Measurements from ENCODE around the gene THOC5. TPM values are rescaled to one million over a fixed set of nuclear protein-coding genes. Genes with fewer than 3 reads are reported as not detected.

THOC5 gene
- total RNA-seq, 2 donors from 2014 or later, result 61.1 to 89.7 TPM

GRCh38 chr22:29482726-29483125 is 70.8 kb downstream of the THOC5 start:
- Histone ChIP-seq H3K9ac (ENCODE audit: extremely low read depth, low read length, poor library complexity, severe bottlenecking) (no peak overlapping the region), H3K27ac (ENCODE audit: low read depth, low read length) (no peak overlapping the region), H3K27me3 (ENCODE audit: control insufficient read depth, insufficient read depth, low read length, poor library complexity, severe bottlenecking) (peaks cover 50% of the 10 kb centered on the region), H3K4me3 (ENCODE audit: low read length) (no peak overlapping the region), H3K9me3 (ENCODE audit: control insufficient read depth, low read length) (no peaks in the 10 kb centered on the region), H3K4me1 (ENCODE audit: control insufficient read depth, insufficient read depth, low read length) (no peaks in the 10 kb centered on the region), H3K36me3 (ENCODE audit: control insufficient read depth, insufficient read depth, low read length) (no peaks in the 10 kb centered on the region)
- Mint-ChIP-seq H3K36me3 (ENCODE audit: low read depth) (peaks cover 2% of the 10 kb centered on the region), H3K4me1 (peaks cover 16% of the 10 kb centered on the region), H3K9me3 (peaks cover 9% of the 10 kb centered on the region), H3K4me3 (no peak overlapping the region), H3K27ac (no peak overlapping the region), H3K27me3 (ENCODE audit: insufficient read depth) (peaks cover 49% of the 10 kb centered on the region)
- no peak for TF ChIP-seq CTCF (conservative IDR thresholded peaks at IDR 0.05)
- no peak for DNase-seq
- 96 to 98% methylated on average over 7 of the region's 7 CpGs for WGBS, 2 experiments (ENCODE audit: insufficient coverage in 1 of 2, insufficient read length in 1 of 2)

GRCh38 chr22:29482253-29482652 is 71.3 kb downstream of the THOC5 start:
- no peak for DNase-seq
- H3K36me3 Mint-ChIP-seq (ENCODE audit: low read depth), result peaks cover 2% of the 10 kb centered on the region
- TF ChIP-seq CTCF (conservative IDR thresholded peaks at IDR 0.05), result no peak
- 84 to 86% methylated on average over 9 to 11 of the region's 11 CpGs for WGBS, 2 experiments (ENCODE audit: insufficient coverage in 1 of 2, insufficient read length in 1 of 2)
- Histone ChIP-seq H3K27ac (ENCODE audit: low read depth, low read length) (no peak overlapping the region), H3K4me3 (ENCODE audit: low read length) (no peak overlapping the region), H3K4me1 (ENCODE audit: control insufficient read depth, insufficient read depth, low read length) (no peaks in the 10 kb centered on the region), H3K9ac (ENCODE audit: extremely low read depth, low read length, poor library complexity, severe bottlenecking) (no peak overlapping the region), H3K9me3 (ENCODE audit: control insufficient read depth, low read length) (no peaks in the 10 kb centered on the region), H3K27me3 (ENCODE audit: control insufficient read depth, insufficient read depth, low read length, poor library complexity, severe bottlenecking) (peaks cover 54% of the 10 kb centered on the region), H3K36me3 (ENCODE audit: control insufficient read depth, insufficient read depth, low read length) (no peaks in the 10 kb centered on the region)
- H3K4me3 Mint-ChIP-seq, result peak overlapping the region; percentile 55
- peaks cover 9% of the 10 kb centered on the region for H3K9me3 Mint-ChIP-seq
- peaks cover 54% of the 10 kb centered on the region for H3K27me3 Mint-ChIP-seq (ENCODE audit: insufficient read depth)
- H3K4me1 Mint-ChIP-seq, result peaks cover 16% of the 10 kb centered on the region
- no peak overlapping the region for H3K27ac Mint-ChIP-seq

- peak overlapping the region; percentile 55 for H3K4me3 Mint-ChIP-seq
- no peak overlapping the region for H3K27ac Mint-ChIP-seq
- no peak for TF ChIP-seq CTCF (conservative IDR thresholded peaks at IDR 0.05)
- Histone ChIP-seq H3K27me3 (ENCODE audit: control insufficient read depth, insufficient read depth, low read length, poor library complexity, severe bottlenecking) (peaks cover 62% of the 10 kb centered on the region), H3K9ac (ENCODE audit: extremely low read depth, low read length, poor library complexity, severe bottlenecking) (peak overlapping the region; percentile 47), H3K36me3 (ENCODE audit: control insufficient read depth, insufficient read depth, low read length) (no peaks in the 10 kb centered on the region), H3K4me3 (ENCODE audit: low read length) (peak overlapping the region; percentile 81), H3K27ac (ENCODE audit: low read depth, low read length) (no peak overlapping the region), H3K4me1 (ENCODE audit: control insufficient read depth, insufficient read depth, low read length) (no peaks in the 10 kb centered on the region), H3K9me3 (ENCODE audit: control insufficient read depth, low read length) (no peaks in the 10 kb centered on the region)
- H3K27me3 Mint-ChIP-seq (ENCODE audit: insufficient read depth), result peaks cover 60% of the 10 kb centered on the region
- peaks cover 9% of the 10 kb centered on the region for H3K9me3 Mint-ChIP-seq
- peaks cover 2% of the 10 kb centered on the region for H3K36me3 Mint-ChIP-seq (ENCODE audit: low read depth)
- WGBS, 2 experiments (ENCODE audit: insufficient coverage in 1 of 2, insufficient read length in 1 of 2), result 4 to 15% methylated on average over 10 to 15 of the region's 15 CpGs
- DNase-seq, result peak; percentile 87
- peaks cover 16% of the 10 kb centered on the region for H3K4me1 Mint-ChIP-seq
These were observed 72.1 kb downstream of the THOC5 start for GRCh38 chr22:29481265-29482000.
